Neural cell (in vitro differentiated cells): Measurements from ENCODE around the gene ELP1. TPM values are rescaled to one million over a fixed set of nuclear protein-coding genes. Genes with fewer than 3 reads are reported as not detected.
"Not testable (repeated sequence)": the region's sequence is repeated elsewhere in the genome, so short reads cannot be mapped to it uniquely, and the experiment has no call there.

Source experiments
- H2AFZ ChIP-seq: fragments of 200-600, 300-800 bp; sonication (generic), shearing (Covaris generic); 2 replicates; pipeline ENCODE4 v1.6.0; 2014; ENCODE audit warnings: low read depth, mild to moderate bottlenecking, antibody characterized with exemption, low read length, moderate library complexity
- H3F3A ChIP-seq: fragments of 200-600 bp; shearing (Covaris generic); 2 replicates; pipeline ENCODE4 v1.6.1; 2016; ENCODE audit warnings: mild to moderate bottlenecking, moderate library complexity, mixed read lengths, antibody characterized with exemption, low read length; ENCODE audit not compliant: insufficient read depth, poor library complexity, severe bottlenecking
- H3K27ac ChIP-seq: fragments of 200-600, 300-800 bp; sonication (generic), shearing (Covaris generic); 2 replicates; pipeline ENCODE4 v1.5.1; 2014; ENCODE audit warnings: mild to moderate bottlenecking, low read length, moderate library complexity
- H3K27me3 ChIP-seq: fragments of 300-800, 200-600 bp; sonication (generic), shearing (Covaris generic); 2 replicates; pipeline ENCODE4 v1.6.0; 2014; ENCODE audit warnings: mild to moderate bottlenecking, low read depth, low read length, moderate library complexity; ENCODE audit not compliant: insufficient read depth
- H3K36me3 ChIP-seq: fragments of 300-800, 200-600 bp; sonication (generic), shearing (Covaris generic); 2 replicates; pipeline ENCODE4 v1.5.1; 2014; ENCODE audit warnings: mild to moderate bottlenecking, antibody characterized with exemption, low read length, moderate library complexity; ENCODE audit not compliant: insufficient read depth
- H3K4me2 ChIP-seq: fragments of 300-800, 200-600 bp; sonication (generic), shearing (Covaris generic); 2 replicates; pipeline ENCODE4 v1.6.0; 2014; ENCODE audit warnings: mild to moderate bottlenecking, low read length
- H3K4me3 ChIP-seq: fragments of 300-800, 200-600 bp; sonication (generic), shearing (Covaris generic); 2 replicates; pipeline ENCODE4 v1.5.1; 2014; ENCODE audit warnings: mild to moderate bottlenecking, low read length, moderate library complexity
- H3K79me2 ChIP-seq: fragments of 200-600 bp; shearing (Covaris generic); replicated peaks from 2 replicates; pipeline ENCODE4 v1.6.0; 2014; ENCODE audit warnings: mild to moderate bottlenecking, low read length, moderate library complexity; ENCODE audit not compliant: insufficient read depth
- H3K9ac ChIP-seq: fragments of 300-800, 200-600 bp; sonication (generic), shearing (Covaris generic); 2 replicates; pipeline ENCODE4 v1.6.1; 2016; ENCODE audit warnings: mild to moderate bottlenecking, low read length, mixed read lengths
- H3K9me2 ChIP-seq: fragments of 200-600 bp; shearing (Covaris generic); 2 replicates; pipeline ENCODE4 v1.6.1; 2016; ENCODE audit warnings: mild to moderate bottlenecking, low read length, mixed read lengths; ENCODE audit not compliant: insufficient read depth
- H3K9me3 ChIP-seq: fragments of 200-600, 300-800 bp; sonication (generic), shearing (Covaris generic); 2 replicates; pipeline ENCODE4 v1.6.1; 2016; ENCODE audit warnings: mild to moderate bottlenecking, mixed run types, low read length, moderate library complexity, mixed read lengths
- H4K20me1 ChIP-seq: fragments of 200-600 bp; shearing (Covaris generic); 2 replicates; pipeline ENCODE4 v1.6.1; 2016; ENCODE audit warnings: mild to moderate bottlenecking, mixed run types; ENCODE audit not compliant: insufficient read depth
- EP300 ChIP-seq: fragments of 450-650 bp; conservative IDR thresholded peaks from 2 replicates; pipeline ENCODE4 v1.6.1; 2014; ENCODE audit warnings: antibody characterized with exemption, mild to moderate bottlenecking, moderate library complexity; ENCODE audit not compliant: poor library complexity, severe bottlenecking
- EZH2 ChIP-seq: fragments of 200-600, 300-800 bp; shearing (Covaris generic), sonication (generic); IDR thresholded peaks from 2 replicates; pipeline ENCODE4 v1.6.1; 2014; ENCODE audit warnings: antibody characterized with exemption, low read length, borderline replicate concordance, mild to moderate bottlenecking; ENCODE audit not compliant: insufficient read depth, poor library complexity, severe bottlenecking
- MXI1 ChIP-seq: fragments of 450-650 bp; conservative IDR thresholded peaks from 2 replicates; pipeline ENCODE4 v1.6.1; 2014; ENCODE audit warnings: antibody characterized with exemption, mild to moderate bottlenecking; ENCODE audit not compliant: poor library complexity, severe bottlenecking
- POLR2AphosphoS5 ChIP-seq: IDR thresholded peaks from 2 replicates; pipeline ENCODE4 v1.6.1; 2012
- RAD21 ChIP-seq: fragments of 450-650 bp; conservative IDR thresholded peaks from 2 replicates; pipeline ENCODE4 v1.6.1; 2014; ENCODE audit warnings: antibody characterized with exemption, mild to moderate bottlenecking, moderate library complexity
- SMC3 ChIP-seq: fragments of 450-650 bp; conservative IDR thresholded peaks from 2 replicates; pipeline ENCODE4 v1.6.1; 2014; ENCODE audit warnings: antibody characterized with exemption, mild to moderate bottlenecking, moderate library complexity; ENCODE audit not compliant: poor library complexity
- TAF1 ChIP-seq: IDR thresholded peaks from 2 replicates; pipeline ENCODE4 v1.6.1; 2012; ENCODE audit warnings: low read depth
- polyA plus RNA-seq: library from polyadenylated mRNA; depleted of rRNA; stranded (reverse); fragments of >200 nt; gene quantifications from 2 replicates; pipeline ENCODE4 v1.2.3, GENCODE V29; 2014
- TF ChIP-seq, protein P1 (sequence below): IDR thresholded peaks from 2 replicates; pipeline ENCODE4 v1.6.1; 2012; ENCODE audit warnings: borderline replicate concordance
- TF ChIP-seq, protein P2 (sequence below): fragments of 450-650 bp; IDR thresholded peaks from 2 replicates; pipeline ENCODE4 v1.5.1; 2014; ENCODE audit warnings: antibody characterized with exemption, mild to moderate bottlenecking, moderate library complexity; ENCODE audit not compliant: poor library complexity, severe bottlenecking

The ELP1 gene
- polyA plus RNA-seq, 1 donor from 2014 or later: 112 TPM

DNA sequence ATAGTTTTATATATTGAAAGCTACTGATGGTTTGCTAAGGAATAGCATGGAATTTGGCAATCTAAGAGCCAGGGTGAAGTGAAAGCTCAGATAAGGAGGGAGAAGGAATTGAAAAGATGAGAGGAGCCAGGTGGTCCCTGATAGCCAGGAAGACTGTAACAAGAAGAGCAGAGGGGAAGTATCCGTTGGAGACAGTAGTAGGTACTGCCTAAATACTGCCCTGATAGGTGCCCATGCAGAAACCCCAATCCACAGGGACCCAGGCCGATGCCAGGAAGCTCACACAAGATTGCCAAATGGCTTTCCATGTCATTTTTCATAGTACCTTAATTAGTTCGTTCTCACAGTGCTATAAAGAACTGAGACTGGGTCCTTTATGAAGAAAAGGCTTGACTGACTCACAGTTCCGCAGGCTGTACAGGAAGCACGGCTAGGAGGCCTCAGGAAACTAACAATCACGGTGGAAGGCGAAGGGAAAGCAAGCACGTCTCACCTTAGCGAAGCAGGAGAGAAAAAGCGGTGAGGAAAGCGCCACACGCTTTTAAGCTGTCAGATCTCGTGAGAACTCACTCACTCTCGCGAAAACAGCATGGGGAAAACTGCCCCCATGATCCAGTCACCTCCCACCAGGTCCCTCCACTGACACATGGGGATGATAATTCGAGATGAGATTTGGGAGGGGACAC is 91.2 kb downstream of the ELP1 start:
- no peaks in the 10 kb centered on the region for H3F3A ChIP-seq
- H3K79me2 ChIP-seq: no peaks in the 10 kb centered on the region
- H2AFZ ChIP-seq: no peak overlapping the region
- no peak overlapping the region for H3K27ac ChIP-seq
- no peak overlapping the region for H3K9ac ChIP-seq
- H3K4me3 ChIP-seq: no peak overlapping the region
- no peaks in the 10 kb centered on the region for H3K9me2 ChIP-seq
- H3K36me3 ChIP-seq: no peaks in the 10 kb centered on the region
- TF ChIP-seq MXI1 (no peak), TAF1 (no peak), EZH2 (no peak), POLR2AphosphoS5 (no peak)
- TF ChIP-seq, protein P1, sequence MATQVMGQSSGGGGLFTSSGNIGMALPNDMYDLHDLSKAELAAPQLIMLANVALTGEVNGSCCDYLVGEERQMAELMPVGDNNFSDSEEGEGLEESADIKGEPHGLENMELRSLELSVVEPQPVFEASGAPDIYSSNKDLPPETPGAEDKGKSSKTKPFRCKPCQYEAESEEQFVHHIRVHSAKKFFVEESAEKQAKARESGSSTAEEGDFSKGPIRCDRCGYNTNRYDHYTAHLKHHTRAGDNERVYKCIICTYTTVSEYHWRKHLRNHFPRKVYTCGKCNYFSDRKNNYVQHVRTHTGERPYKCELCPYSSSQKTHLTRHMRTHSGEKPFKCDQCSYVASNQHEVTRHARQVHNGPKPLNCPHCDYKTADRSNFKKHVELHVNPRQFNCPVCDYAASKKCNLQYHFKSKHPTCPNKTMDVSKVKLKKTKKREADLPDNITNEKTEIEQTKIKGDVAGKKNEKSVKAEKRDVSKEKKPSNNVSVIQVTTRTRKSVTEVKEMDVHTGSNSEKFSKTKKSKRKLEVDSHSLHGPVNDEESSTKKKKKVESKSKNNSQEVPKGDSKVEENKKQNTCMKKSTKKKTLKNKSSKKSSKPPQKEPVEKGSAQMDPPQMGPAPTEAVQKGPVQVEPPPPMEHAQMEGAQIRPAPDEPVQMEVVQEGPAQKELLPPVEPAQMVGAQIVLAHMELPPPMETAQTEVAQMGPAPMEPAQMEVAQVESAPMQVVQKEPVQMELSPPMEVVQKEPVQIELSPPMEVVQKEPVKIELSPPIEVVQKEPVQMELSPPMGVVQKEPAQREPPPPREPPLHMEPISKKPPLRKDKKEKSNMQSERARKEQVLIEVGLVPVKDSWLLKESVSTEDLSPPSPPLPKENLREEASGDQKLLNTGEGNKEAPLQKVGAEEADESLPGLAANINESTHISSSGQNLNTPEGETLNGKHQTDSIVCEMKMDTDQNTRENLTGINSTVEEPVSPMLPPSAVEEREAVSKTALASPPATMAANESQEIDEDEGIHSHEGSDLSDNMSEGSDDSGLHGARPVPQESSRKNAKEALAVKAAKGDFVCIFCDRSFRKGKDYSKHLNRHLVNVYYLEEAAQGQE: no peak
- no peak overlapping the region for H3K4me2 ChIP-seq
- no peaks in the 10 kb centered on the region for H3K9me3 ChIP-seq
- H4K20me1 ChIP-seq: no peaks in the 10 kb centered on the region
- no peaks in the 10 kb centered on the region for H3K27me3 ChIP-seq

DNA sequence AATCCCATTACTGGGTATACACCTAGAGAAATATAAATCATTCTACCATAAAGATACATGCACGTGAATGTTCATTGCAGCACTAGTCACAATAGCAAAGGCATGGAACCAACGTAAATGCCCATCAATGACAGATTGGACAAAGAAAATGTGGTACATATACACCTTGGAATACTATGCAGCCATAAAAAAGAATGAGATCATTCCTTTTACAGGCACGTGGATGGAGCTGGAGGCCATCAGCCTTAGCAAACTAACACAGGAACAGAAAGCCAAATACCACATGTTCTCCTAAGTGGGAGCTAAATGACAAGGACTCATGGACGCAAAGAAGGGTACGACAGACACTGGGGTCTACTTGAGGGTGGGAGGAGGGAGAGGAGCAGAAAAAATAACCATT is 94.4 kb downstream of the ELP1 start:
- H3K4me3 ChIP-seq, H3K36me3 ChIP-seq, H3K9me3 ChIP-seq, H3K79me2 ChIP-seq, H3K27ac ChIP-seq, H3K4me2 ChIP-seq, H3K9ac ChIP-seq, H3K27me3 ChIP-seq, H2AFZ ChIP-seq, H4K20me1 ChIP-seq, H3K9me2 ChIP-seq, H3F3A ChIP-seq: not testable (repeated sequence)

DNA sequence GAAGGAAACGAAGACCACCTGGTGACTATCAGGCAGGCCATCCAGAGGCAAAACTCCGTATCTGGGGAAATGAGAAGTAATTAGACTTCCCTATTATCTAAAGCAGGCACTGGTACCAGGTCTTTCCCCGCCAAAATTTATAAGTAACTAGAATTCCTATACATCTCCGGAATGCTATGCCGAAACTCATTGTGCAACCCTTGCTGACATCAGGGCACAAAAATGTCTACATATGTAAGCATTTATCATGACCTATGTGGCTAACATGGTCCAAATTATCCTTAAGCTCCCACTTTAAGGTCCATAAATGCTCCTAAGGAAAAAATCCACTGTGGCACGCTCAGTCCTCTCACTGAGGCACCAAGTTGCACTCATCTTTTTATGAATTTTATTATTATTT is 95.9 kb downstream of the ELP1 start:
- no peaks in the 10 kb centered on the region for H4K20me1 ChIP-seq
- no peaks in the 10 kb centered on the region for H3K79me2 ChIP-seq
- TF ChIP-seq SMC3 (no peak), POLR2AphosphoS5 (no peak), MXI1 (no peak), TAF1 (no peak), EZH2 (no peak), RAD21 (no peak), EP300 (no peak)
- TF ChIP-seq, protein P1: no peak
- TF ChIP-seq, protein P2, sequence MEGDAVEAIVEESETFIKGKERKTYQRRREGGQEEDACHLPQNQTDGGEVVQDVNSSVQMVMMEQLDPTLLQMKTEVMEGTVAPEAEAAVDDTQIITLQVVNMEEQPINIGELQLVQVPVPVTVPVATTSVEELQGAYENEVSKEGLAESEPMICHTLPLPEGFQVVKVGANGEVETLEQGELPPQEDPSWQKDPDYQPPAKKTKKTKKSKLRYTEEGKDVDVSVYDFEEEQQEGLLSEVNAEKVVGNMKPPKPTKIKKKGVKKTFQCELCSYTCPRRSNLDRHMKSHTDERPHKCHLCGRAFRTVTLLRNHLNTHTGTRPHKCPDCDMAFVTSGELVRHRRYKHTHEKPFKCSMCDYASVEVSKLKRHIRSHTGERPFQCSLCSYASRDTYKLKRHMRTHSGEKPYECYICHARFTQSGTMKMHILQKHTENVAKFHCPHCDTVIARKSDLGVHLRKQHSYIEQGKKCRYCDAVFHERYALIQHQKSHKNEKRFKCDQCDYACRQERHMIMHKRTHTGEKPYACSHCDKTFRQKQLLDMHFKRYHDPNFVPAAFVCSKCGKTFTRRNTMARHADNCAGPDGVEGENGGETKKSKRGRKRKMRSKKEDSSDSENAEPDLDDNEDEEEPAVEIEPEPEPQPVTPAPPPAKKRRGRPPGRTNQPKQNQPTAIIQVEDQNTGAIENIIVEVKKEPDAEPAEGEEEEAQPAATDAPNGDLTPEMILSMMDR: no peak
- H3K9me3 ChIP-seq: no peaks in the 10 kb centered on the region
- no peak overlapping the region for H3K4me2 ChIP-seq
- no peaks in the 10 kb centered on the region for H3K9me2 ChIP-seq
- no peak overlapping the region for H3K27ac ChIP-seq
- no peaks in the 10 kb centered on the region for H3F3A ChIP-seq
- no peak overlapping the region for H3K4me3 ChIP-seq
- H2AFZ ChIP-seq: no peak overlapping the region
- no peak overlapping the region for H3K9ac ChIP-seq
- H3K36me3 ChIP-seq: no peaks in the 10 kb centered on the region
- H3K27me3 ChIP-seq: no peaks in the 10 kb centered on the region
